Thyroid gland (tissue), 4 donors: ENCODE data around the gene PRRG4.

Source experiments
- POLR2A ChIP-seq, 2 donors: fragments of 450-650 bp; IDR thresholded peaks; one replicate each; pipeline ENCODE4 v1.6.1; 2017; ENCODE audit warnings: antibody characterized with exemption in 2 of 2, mild to moderate bottlenecking in 2 of 2, moderate library complexity in 1 of 2
- TF ChIP-seq, protein P1 (sequence below), 6 experiments: fragments of 200-600 bp in 3 of 6; fragments of 450-650 bp in 3 of 6; sonication (generic) in 3 of 6; IDR thresholded peaks; one replicate each; pipeline ENCODE4 v1.5.1; 2016 to 2019; ENCODE audit warnings: antibody characterized with exemption in 6 of 6, mild to moderate bottlenecking in 2 of 6, inconsistent platforms in 1 of 6, moderate library complexity in 1 of 6

GRCh38 chr11:32874132-32874531, 44.4 kb downstream of the PRRG4 start:
- TF ChIP-seq, protein P1, sequence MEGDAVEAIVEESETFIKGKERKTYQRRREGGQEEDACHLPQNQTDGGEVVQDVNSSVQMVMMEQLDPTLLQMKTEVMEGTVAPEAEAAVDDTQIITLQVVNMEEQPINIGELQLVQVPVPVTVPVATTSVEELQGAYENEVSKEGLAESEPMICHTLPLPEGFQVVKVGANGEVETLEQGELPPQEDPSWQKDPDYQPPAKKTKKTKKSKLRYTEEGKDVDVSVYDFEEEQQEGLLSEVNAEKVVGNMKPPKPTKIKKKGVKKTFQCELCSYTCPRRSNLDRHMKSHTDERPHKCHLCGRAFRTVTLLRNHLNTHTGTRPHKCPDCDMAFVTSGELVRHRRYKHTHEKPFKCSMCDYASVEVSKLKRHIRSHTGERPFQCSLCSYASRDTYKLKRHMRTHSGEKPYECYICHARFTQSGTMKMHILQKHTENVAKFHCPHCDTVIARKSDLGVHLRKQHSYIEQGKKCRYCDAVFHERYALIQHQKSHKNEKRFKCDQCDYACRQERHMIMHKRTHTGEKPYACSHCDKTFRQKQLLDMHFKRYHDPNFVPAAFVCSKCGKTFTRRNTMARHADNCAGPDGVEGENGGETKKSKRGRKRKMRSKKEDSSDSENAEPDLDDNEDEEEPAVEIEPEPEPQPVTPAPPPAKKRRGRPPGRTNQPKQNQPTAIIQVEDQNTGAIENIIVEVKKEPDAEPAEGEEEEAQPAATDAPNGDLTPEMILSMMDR (IDR thresholded peaks at IDR 0.05): no peak
- TF ChIP-seq POLR2A (IDR thresholded peaks at IDR 0.05): no peak
